Testis (tissue), 2 donors: ENCODE measurements around the gene TCF21.

Source experiments
- POLR2A ChIP-seq: fragments of 450-650 bp; IDR thresholded peaks from one replicate; pipeline ENCODE4 v1.6.1; 2017; ENCODE audit warnings: antibody characterized with exemption, mild to moderate bottlenecking, moderate library complexity
- TF ChIP-seq, protein P1 (sequence below), 3 experiments: fragments of 450-650 bp in 2 of 3; fragments of 200-600 bp in 1 of 3; sonication (generic) in 1 of 3; IDR thresholded peaks; one replicate each; pipeline ENCODE4 v1.5.1; 2016 to 2019; ENCODE audit warnings: antibody characterized with exemption in 3 of 3, mild to moderate bottlenecking in 2 of 3, moderate library complexity in 1 of 3

- TF ChIP-seq, protein P1, sequence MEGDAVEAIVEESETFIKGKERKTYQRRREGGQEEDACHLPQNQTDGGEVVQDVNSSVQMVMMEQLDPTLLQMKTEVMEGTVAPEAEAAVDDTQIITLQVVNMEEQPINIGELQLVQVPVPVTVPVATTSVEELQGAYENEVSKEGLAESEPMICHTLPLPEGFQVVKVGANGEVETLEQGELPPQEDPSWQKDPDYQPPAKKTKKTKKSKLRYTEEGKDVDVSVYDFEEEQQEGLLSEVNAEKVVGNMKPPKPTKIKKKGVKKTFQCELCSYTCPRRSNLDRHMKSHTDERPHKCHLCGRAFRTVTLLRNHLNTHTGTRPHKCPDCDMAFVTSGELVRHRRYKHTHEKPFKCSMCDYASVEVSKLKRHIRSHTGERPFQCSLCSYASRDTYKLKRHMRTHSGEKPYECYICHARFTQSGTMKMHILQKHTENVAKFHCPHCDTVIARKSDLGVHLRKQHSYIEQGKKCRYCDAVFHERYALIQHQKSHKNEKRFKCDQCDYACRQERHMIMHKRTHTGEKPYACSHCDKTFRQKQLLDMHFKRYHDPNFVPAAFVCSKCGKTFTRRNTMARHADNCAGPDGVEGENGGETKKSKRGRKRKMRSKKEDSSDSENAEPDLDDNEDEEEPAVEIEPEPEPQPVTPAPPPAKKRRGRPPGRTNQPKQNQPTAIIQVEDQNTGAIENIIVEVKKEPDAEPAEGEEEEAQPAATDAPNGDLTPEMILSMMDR (IDR thresholded peaks at IDR 0.05) = no peak
- TF ChIP-seq POLR2A = no peak
Observed at GRCh38 chr6:133899556-133899955, 10.6 kb downstream of the TCF21 start.
